Tibial nerve (tissue), 4 donors: ENCODE results near the gene ATP1A4.

Experiments used
- CTCF ChIP-seq, 5 experiments: fragments of 200-600 bp in 3 of 5; fragments of 450-650 bp in 2 of 5; sonication (generic) in 3 of 5; IDR thresholded peaks; one replicate each; pipeline ENCODE4 v1.5.1; 2016 to 2019; ENCODE audit warnings: antibody characterized with exemption in 5 of 5, mild to moderate bottlenecking in 3 of 5, moderate library complexity in 2 of 5
- EP300 ChIP-seq, 2 donors: sonication (generic); formaldehyde crosslinking; IDR thresholded peaks; one replicate each; pipeline ENCODE4 v1.6.1; 2017; ENCODE audit warnings: antibody characterized with exemption in 2 of 2, mild to moderate bottlenecking in 1 of 2
- POLR2A ChIP-seq, 2 donors: fragments of 450-650 bp; IDR thresholded peaks; one replicate each; pipeline ENCODE4 v1.6.1; 2017; ENCODE audit warnings: antibody characterized with exemption in 2 of 2, mild to moderate bottlenecking in 2 of 2, moderate library complexity in 2 of 2

- TF ChIP-seq CTCF (IDR thresholded peaks at IDR 0.05) (no peak), POLR2A (IDR thresholded peaks at IDR 0.05) (no peak), EP300 (IDR thresholded peaks at IDR 0.05) (no peak)
Measured at GRCh38 chr1:160133990-160134770, 17.2 kb upstream of the ATP1A4 start.
